Temporal lobe (tissue), 1 donor: ENCODE measurements around the gene GALNT15. TPM values are rescaled to one million over a fixed set of nuclear protein-coding genes. Genes with fewer than 3 reads are reported as not detected.

Experiments
- total RNA-seq: library from RNA; depleted of rRNA; stranded (reverse); fragments of >200 nt; gene quantifications from one replicate; pipeline ENCODE4 v1.2.3, GENCODE V29; 2014

The GALNT15 gene
- total RNA-seq, 1 donor from 2014 or later = 2.2 TPM

Other genes with a start within 250 kb of the GALNT15 start
- 14.5 TPM for gene DPH3, start 90.3 kb downstream of the GALNT15 start, total RNA-seq
- 9.8 TPM for gene OXNAD1, start 90.5 kb downstream of the GALNT15 start, total RNA-seq